K562 (cell line): ENCODE measurements around the gene MICAL2.

ENCODE experiments used
- ARID1B ChIP-seq: fragments of 450-650 bp; IDR thresholded peaks from 2 replicates; pipeline ENCODE4 v1.6.1; 2016; ENCODE audit warnings: antibody characterized with exemption, mild to moderate bottlenecking, inconsistent platforms
- ASH1L ChIP-seq: fragments of 450-650 bp; IDR thresholded peaks from 2 replicates; pipeline ENCODE4 v1.6.1; 2018; ENCODE audit warnings: borderline replicate concordance, mild to moderate bottlenecking, low read depth; ENCODE audit not compliant: partially characterized antibody
- ATF6 ChIP-seq: sonication (generic); formaldehyde crosslinking; IDR thresholded peaks from 2 replicates; pipeline ENCODE4 v1.4.0; 2020; ENCODE audit warnings: mild to moderate bottlenecking, missing genetic modification reagents
- COPS2 ChIP-seq: fragments of 450-650 bp; conservative IDR thresholded peaks from 2 replicates; pipeline ENCODE4 v1.6.1; 2016; ENCODE audit warnings: mild to moderate bottlenecking, moderate library complexity
- CTCF ChIP-seq, 3 experiments: IDR thresholded peaks in 2 of 3; conservative IDR thresholded peaks in 1 of 3; 2 replicates each; pipeline ENCODE4 v1.5.1; 2011 to 2012; ENCODE audit warnings: low read length in 3 of 3, mild to moderate bottlenecking in 3 of 3, control low read depth in 2 of 3, improper control_type of control experiment in 1 of 3, inconsistent platforms in 1 of 3, low read depth in 1 of 3, mixed read lengths in 1 of 3, moderate library complexity in 1 of 3; ENCODE audit not compliant: insufficient read depth in 2 of 3
- ELF4 ChIP-seq: fragments of 450-650 bp; formaldehyde crosslinking; IDR thresholded peaks from 2 replicates; pipeline ENCODE4 v1.4.0; 2022; ENCODE audit warnings: missing genetic modification characterization
- FOXK2 ChIP-seq, 2 experiments: fragments of 450-650 bp; IDR thresholded peaks in 1 of 2; conservative IDR thresholded peaks in 1 of 2; 2 replicates each; pipeline ENCODE4 v1.6.1; 2016; ENCODE audit warnings: low read depth in 2 of 2, mild to moderate bottlenecking in 1 of 2
- GABPA ChIP-seq: fragments of 200-800 bp; sonication (Bioruptor generic); conservative IDR thresholded peaks from 2 replicates; pipeline ENCODE4 v1.6.1; 2016; ENCODE audit warnings: low read depth, missing genetic modification characterization, missing compliant biosample characterization
- HMG20A ChIP-seq: fragments of 450-650 bp; formaldehyde crosslinking; conservative IDR thresholded peaks from 2 replicates; pipeline ENCODE4 v1.4.0; 2020; ENCODE audit warnings: mild to moderate bottlenecking, mixed read lengths
- SNIP1 ChIP-seq: fragments of 450-650 bp; IDR thresholded peaks from 2 replicates; pipeline ENCODE4 v1.7.1; 2017; ENCODE audit warnings: low read depth, mild to moderate bottlenecking
- STAT5B ChIP-seq: fragments of 250-450 bp; sonication (Bioruptor Pico); IDR thresholded peaks from 2 replicates; pipeline ENCODE4 v1.8.0; 2021; ENCODE audit warnings: mild to moderate bottlenecking, inconsistent platforms
- TAF9B ChIP-seq: fragments of 450-650 bp; IDR thresholded peaks from 2 replicates; pipeline ENCODE4 v1.6.1; 2018; ENCODE audit warnings: mild to moderate bottlenecking; ENCODE audit not compliant: partially characterized antibody
- ZBTB43 ChIP-seq: sonication (generic); formaldehyde crosslinking; IDR thresholded peaks from 2 replicates; pipeline ENCODE4 v1.8.0; 2023; ENCODE audit warnings: mild to moderate bottlenecking, missing genetic modification reagents
- ZNF644 ChIP-seq: fragments of 200-800 bp; sonication (Bioruptor generic); IDR thresholded peaks from 2 replicates; pipeline ENCODE4 v1.6.1; 2016; ENCODE audit warnings: low read depth, missing genetic modification characterization, missing compliant biosample characterization

- no peak for TF ChIP-seq CTCF (IDR thresholded peaks at IDR 0.05 in 2 of 3, conservative IDR thresholded peaks at IDR 0.05 in 1 of 3; ENCODE audit: insufficient read depth in 2 of 3, low read depth in 1 of 3, low read length in 3 of 3)
- TF ChIP-seq COPS2: no peak
- TF ChIP-seq STAT5B (CRISPR knock-in tag): no peak
- TF ChIP-seq GABPA (tag): no peak
- no peak for TF ChIP-seq SNIP1
- no peak for TF ChIP-seq ASH1L
- no peak for TF ChIP-seq ATF6
- TF ChIP-seq ARID1B: no peak
- no peak for TF ChIP-seq ZNF644 (tag)
- no peak for TF ChIP-seq TAF9B
- TF ChIP-seq ZBTB43: no peak
- TF ChIP-seq HMG20A (CRISPR knock-in tag): no peak
- TF ChIP-seq ELF4 (CRISPR knock-in tag): no peak
- TF ChIP-seq FOXK2 (conservative IDR thresholded peaks at IDR 0.05 in 1 of 2, IDR thresholded peaks at IDR 0.05 in 1 of 2; ENCODE audit: low read depth in 2 of 2): no peak
Observed at GRCh38 chr11:12212821-12213185, 102.4 kb downstream of the MICAL2 start.
